GM20000 (cell line): ENCODE results near the gene PIGA.

ENCODE experiments used
- DNase-seq: peaks from one replicate; pipeline ENCODE4 v3.0.0; 2012; ENCODE audit warnings: low spot score
- TF ChIP-seq, protein P1 (sequence below): IDR thresholded peaks from 2 replicates; pipeline ENCODE4 v1.5.1; 2012; ENCODE audit warnings: mild to moderate bottlenecking, control low read depth; ENCODE audit errors: extremely low read depth, missing control alignments

The PIGA gene, protein sequence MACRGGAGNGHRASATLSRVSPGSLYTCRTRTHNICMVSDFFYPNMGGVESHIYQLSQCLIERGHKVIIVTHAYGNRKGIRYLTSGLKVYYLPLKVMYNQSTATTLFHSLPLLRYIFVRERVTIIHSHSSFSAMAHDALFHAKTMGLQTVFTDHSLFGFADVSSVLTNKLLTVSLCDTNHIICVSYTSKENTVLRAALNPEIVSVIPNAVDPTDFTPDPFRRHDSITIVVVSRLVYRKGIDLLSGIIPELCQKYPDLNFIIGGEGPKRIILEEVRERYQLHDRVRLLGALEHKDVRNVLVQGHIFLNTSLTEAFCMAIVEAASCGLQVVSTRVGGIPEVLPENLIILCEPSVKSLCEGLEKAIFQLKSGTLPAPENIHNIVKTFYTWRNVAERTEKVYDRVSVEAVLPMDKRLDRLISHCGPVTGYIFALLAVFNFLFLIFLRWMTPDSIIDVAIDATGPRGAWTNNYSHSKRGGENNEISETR

DNA sequence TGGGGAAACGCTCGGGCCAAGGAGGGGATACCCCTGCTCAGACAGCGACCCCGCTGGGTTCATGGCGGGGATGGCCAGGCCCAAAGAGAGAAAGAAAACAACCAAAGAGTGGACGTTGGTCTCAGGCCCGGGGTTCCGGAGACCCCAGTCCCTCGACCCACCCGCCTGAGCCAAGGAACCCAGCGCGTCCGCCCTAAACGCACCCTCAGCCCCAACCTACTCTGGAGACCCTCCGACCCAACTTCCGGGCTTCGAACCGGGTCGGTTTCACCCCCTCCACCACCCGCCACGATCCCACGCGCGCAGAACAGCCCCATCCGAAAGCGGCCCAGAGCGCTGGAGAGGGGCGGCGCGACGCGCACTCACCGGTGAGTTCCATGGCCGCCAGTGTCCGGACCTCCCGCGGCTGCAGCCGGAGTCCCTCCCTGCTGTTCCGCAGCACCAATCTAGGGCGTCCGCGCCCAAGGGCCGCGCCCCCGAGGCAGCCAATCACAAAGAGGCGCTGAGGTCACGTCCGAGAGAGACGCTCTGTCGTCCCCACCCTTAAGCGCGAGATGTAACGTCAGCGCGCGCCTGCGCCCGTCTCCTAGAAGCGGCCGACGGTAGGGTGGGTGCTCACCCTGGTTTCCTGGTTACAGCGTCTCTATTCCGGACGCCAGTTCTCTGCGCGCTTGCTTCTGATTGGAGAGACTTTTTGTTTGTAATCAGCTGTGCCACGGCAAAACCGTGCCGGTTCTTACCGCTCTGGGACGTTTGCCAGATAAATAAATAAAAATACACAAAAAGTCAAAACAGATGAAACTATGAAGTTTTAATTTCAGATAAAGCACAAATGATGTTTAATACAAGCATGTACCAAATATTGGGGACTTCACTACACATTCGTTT, at the start of gene PIGA:
Gene PIGA, minus strand, starts transcription at position 389 of the 888 bp plus-strand sequence. CDS start 3,593 bp downstream, outside the sequence.
- peak; percentile 90 for DNase-seq
- TF ChIP-seq, protein P1, sequence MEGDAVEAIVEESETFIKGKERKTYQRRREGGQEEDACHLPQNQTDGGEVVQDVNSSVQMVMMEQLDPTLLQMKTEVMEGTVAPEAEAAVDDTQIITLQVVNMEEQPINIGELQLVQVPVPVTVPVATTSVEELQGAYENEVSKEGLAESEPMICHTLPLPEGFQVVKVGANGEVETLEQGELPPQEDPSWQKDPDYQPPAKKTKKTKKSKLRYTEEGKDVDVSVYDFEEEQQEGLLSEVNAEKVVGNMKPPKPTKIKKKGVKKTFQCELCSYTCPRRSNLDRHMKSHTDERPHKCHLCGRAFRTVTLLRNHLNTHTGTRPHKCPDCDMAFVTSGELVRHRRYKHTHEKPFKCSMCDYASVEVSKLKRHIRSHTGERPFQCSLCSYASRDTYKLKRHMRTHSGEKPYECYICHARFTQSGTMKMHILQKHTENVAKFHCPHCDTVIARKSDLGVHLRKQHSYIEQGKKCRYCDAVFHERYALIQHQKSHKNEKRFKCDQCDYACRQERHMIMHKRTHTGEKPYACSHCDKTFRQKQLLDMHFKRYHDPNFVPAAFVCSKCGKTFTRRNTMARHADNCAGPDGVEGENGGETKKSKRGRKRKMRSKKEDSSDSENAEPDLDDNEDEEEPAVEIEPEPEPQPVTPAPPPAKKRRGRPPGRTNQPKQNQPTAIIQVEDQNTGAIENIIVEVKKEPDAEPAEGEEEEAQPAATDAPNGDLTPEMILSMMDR: no peak

DNA sequence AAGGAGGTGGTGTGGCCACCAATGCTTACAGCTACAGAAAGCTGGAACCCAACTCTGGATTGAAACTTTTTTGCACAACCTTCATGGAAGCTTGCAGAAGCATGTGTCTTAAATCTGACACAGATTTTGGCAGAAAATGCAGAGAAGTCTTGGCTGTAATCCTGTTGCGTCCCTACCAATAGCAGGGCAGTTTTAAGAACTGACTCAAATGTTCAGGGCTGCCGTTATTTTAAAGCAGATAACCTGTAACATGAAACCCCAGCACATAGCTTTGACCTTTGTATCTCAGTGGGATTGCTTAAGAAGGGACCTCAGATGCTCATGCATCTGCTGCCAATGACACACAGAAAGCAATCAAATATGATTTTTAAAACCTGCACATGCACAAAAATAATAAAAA, 49.0 kb upstream of the PIGA start, which contains the start of gene VEGFD:
Gene VEGFD, minus strand, starts transcription at position 110 of the 400 bp plus-strand sequence. CDS start 467 bp downstream, outside the sequence.
- TF ChIP-seq, protein P1: no peak
- DNase-seq: no peak

GRCh38 chrX:15382813-15383212, 47.5 kb upstream of the PIGA start:
- DNase-seq: no peak
- TF ChIP-seq, protein P1: no peak

DNA sequence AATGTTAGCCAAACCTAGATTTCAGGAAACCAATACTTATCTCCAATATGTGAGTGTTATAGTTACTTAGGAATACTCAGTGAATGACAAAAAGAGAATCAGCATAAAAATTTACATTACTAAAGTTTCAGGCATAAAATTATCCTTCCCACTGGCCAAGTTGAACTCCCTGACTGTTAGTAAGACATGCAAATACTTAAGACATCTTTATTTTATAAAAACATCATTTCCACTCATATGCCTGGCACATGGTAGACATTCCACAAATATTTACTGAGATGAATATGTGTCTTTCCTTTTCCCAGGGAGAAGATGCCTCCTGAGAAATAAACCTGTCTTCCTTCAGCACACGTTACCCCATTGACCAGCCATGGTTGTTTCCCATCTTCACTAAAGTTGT, 41.6 kb upstream of the PIGA start:
- DNase-seq: no peak
- TF ChIP-seq, protein P1: no peak

- no peak for DNase-seq
- TF ChIP-seq, protein P1: no peak
Observed at GRCh38 chrX:15373976-15374375, 38.7 kb upstream of the PIGA start.

GRCh38 chrX:15366506-15367352, 31.4 kb upstream of the PIGA start:
- TF ChIP-seq, protein P1: no peak
- DNase-seq: no peak
